GM10266 (cell line): Measurements from ENCODE around the gene RTCB.

Source experiments
- DNase-seq: peaks from one replicate; pipeline ENCODE4 v3.0.0; 2012; ENCODE audit errors: extremely low spot score
- CTCF ChIP-seq: IDR thresholded peaks from 2 replicates; pipeline ENCODE4 v1.5.1; 2012; ENCODE audit warnings: mild to moderate bottlenecking, low read depth; ENCODE audit not compliant: control insufficient read depth, insufficient read depth; ENCODE audit errors: missing control alignments

The RTCB gene

GRCh38 chr22:32411402-32411801 lies 645 bp downstream of the RTCB start:
- DNase-seq: no peak
- TF ChIP-seq CTCF: no peak

DNA sequence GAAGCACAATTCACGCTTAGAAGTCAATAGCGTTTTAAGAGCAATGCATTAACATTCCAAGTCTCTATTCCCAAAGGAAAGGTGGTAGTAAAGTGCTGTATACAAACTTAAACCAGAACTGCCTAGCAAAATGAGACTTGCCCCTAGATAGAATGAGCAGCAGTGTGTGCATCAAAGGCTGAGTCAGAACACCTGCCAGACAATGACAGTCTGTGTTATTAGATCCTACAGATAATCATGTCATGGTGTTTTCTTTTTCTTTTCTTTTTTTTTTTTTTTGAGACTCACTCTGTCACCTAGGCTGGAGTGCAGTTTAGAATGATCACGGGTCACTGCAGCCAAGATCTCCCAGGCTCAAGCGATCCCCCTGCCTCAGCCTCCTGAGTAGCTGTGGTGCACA lies 1.6 kb downstream of the RTCB start:
- no peak for DNase-seq
- TF ChIP-seq CTCF: no peak

GRCh38 chr22:32409977-32410376 lies 2.1 kb downstream of the RTCB start:
- no peak for DNase-seq

GRCh38 chr22:32407936-32408335 lies 4.1 kb downstream of the RTCB start:
- DNase-seq: no peak
- no peak for TF ChIP-seq CTCF

More at GRCh38 chr22:32409977-32410376, 2.1 kb downstream of the RTCB start:
- no peak for TF ChIP-seq CTCF

DNA sequence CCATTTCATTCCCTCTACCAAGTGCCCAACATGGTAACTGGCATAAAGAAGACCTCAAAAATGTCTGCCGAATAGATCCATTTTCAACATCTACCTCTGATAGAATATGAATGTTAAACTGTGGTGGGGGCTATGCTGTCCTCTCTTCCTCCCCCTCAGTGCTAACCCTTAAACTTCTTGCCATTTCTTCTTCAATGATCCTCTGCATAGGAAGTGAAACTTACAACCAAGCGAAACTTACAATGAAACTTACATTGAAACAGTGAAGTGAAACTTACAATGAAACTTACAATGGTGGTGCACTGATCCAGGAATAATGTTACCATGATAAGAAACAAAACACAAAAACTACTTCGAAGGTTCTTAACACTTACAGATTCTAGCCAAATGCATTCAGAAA lies 4.7 kb downstream of the RTCB start:
- DNase-seq: no peak
- TF ChIP-seq CTCF: no peak

- no peak for TF ChIP-seq CTCF
- DNase-seq: no peak
Observed at GRCh38 chr22:32404021-32404420, 8.0 kb downstream of the RTCB start.

DNA sequence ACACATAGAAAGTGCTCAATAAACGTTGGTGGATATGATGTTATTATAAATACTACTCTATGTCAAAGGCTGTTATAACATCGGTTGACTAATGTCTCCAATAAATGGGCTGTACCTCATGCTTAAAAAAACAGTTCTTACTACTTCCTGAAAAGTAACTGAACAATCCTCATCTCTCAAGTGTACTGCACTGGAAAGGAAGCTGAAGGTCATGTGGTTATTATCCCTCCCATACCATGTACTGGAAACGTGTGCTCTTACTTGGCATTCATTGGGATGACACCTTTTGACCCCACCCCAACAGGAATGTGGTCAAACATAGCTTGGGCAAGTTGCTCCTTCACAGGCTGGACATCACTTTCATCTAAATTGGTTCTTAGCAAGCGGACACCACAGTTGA lies 10.6 kb downstream of the RTCB start:
- no peak for DNase-seq
- TF ChIP-seq CTCF: no peak
